ENCODE measurements around the gene COMMD7.

COMMD7 gene

DNA sequence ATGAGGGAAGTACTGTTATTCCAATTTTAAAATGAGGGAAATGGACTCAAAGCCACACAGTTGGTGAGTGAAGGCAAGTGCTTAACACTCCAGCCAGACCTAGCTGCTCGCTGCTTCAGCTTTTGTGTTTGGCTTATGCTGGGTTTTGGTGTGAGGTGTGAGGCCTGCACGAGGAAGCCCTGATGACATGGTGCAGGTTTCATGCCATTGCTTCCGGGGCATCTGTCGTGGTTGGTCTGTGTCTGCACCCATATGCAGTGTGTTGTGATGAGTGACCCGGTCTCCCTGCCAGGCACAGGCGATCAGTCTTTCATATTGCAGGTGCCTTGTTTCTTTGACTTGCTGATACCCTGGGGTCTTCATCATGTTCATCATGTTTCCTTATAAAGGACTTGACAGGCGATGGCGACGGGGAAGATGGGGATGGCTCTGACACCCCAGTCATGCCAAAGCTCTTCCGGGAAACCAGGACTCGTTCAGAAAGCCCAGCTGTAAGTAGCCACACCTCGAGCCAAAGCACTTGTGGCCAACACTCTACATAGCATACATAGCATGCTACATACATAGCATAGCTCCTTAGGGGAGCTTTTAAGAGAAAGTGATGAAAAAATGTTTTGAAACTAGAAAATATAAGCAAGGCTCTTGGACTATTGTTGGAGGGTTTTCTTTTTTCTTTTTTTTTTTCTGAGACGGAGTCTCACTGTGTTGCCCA lies 41.3 kb upstream of the COMMD7 start (continued):
- TF ChIP-seq GLIS3 (CRISPR knock-in tag; IDR thresholded peaks at IDR 0.05) = no peak
- TF ChIP-seq ARNTL (CRISPR knock-in tag; IDR thresholded peaks at IDR 0.05; ENCODE audit: borderline replicate concordance, low read depth) = no peak
- no peak for TF ChIP-seq ESRRG (CRISPR knock-in tag; IDR thresholded peaks at IDR 0.05)
- no peak for TF ChIP-seq ZFP3 (CRISPR knock-in tag; IDR thresholded peaks at IDR 0.05)
- TF ChIP-seq TOX (CRISPR knock-in tag; IDR thresholded peaks at IDR 0.05; ENCODE audit: borderline replicate concordance) = no peak
- TF ChIP-seq ZNF8 (CRISPR knock-in tag; IDR thresholded peaks at IDR 0.05) = no peak
- TF ChIP-seq, protein P1, sequence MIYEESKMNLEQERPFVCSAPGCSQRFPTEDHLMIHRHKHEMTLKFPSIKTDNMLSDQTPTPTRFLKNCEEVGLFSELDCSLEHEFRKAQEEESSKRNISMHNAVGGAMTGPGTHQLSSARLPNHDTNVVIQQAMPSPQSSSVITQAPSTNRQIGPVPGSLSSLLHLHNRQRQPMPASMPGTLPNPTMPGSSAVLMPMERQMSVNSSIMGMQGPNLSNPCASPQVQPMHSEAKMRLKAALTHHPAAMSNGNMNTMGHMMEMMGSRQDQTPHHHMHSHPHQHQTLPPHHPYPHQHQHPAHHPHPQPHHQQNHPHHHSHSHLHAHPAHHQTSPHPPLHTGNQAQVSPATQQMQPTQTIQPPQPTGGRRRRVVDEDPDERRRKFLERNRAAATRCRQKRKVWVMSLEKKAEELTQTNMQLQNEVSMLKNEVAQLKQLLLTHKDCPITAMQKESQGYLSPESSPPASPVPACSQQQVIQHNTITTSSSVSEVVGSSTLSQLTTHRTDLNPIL (CRISPR knock-in tag; IDR thresholded peaks at IDR 0.05; ENCODE audit: low read depth) = no peak
- TF ChIP-seq RARB (CRISPR knock-in tag; IDR thresholded peaks at IDR 0.05) = no peak

DNA sequence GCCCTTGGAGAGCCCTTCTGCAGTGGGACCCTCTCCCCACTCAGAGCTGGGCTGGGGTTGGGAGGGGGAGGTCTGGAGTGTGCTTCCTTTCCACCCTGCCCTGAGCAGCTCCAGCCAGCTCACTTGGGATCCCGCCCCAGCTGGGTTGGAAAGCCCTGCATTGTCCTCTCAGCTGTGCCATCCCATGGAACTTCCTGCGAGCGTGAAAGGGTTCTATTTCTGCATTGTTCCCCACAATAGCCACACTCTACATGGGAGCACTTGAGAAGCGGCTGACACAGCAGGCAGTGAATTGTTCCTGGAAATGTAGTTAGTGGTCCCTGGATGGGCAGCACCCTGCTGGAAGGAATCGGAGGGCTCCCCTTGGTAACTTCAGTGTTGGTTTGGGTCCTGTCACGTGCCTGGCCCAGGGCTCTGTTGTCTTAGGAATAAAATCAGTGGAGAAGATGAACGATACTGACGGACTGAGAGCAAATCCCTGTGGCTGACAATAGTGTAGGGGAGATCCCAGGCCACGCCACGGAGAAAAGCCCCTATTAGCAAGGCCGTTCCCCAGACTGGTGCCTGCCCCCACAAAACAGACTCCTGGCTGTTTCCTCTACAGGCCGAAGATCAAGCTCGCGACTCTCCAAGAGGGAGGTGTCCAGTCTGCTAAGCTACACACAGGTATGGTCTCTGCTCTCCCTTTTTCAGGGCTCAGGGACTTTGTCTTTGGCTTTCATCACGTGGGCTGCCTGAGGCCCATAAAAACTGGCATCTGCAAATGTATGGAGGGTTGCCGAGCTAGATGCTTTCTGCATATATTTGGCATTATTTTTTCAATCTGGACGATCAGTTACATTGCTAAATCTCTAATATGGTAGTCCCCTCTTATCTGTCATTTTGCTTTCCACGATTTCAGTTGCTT lies 37.7 kb upstream of the COMMD7 start:
- TF ChIP-seq ZNF8 (CRISPR knock-in tag; IDR thresholded peaks at IDR 0.05) (no peak), RARB (CRISPR knock-in tag; IDR thresholded peaks at IDR 0.05) (no peak), TOX (CRISPR knock-in tag; IDR thresholded peaks at IDR 0.05; ENCODE audit: borderline replicate concordance) (no peak), OSR1 (CRISPR knock-in tag; IDR thresholded peaks at IDR 0.05) (no peak), ZNF70 (CRISPR knock-in tag; IDR thresholded peaks at IDR 0.05) (no peak), SNAI2 (CRISPR knock-in tag; IDR thresholded peaks at IDR 0.05) (no peak), CSDC2 (CRISPR knock-in tag; IDR thresholded peaks at IDR 0.05) (no peak), PPARA (CRISPR knock-in tag; IDR thresholded peaks at IDR 0.05; ENCODE audit: borderline replicate concordance) (no peak), TCF4 (CRISPR knock-in tag; IDR thresholded peaks at IDR 0.05; ENCODE audit: borderline replicate concordance) (no peak), BACH2 (CRISPR knock-in tag; IDR thresholded peaks at IDR 0.05; ENCODE audit: borderline replicate concordance) (no peak), ISL1 (CRISPR knock-in tag; IDR thresholded peaks at IDR 0.05) (no peak), ZFP3 (CRISPR knock-in tag; IDR thresholded peaks at IDR 0.05) (no peak), ARNTL (CRISPR knock-in tag; IDR thresholded peaks at IDR 0.05; ENCODE audit: borderline replicate concordance, low read depth) (no peak), GLIS3 (CRISPR knock-in tag; IDR thresholded peaks at IDR 0.05) (no peak), ESRRG (CRISPR knock-in tag; IDR thresholded peaks at IDR 0.05) (no peak)
- TF ChIP-seq, protein P2, sequence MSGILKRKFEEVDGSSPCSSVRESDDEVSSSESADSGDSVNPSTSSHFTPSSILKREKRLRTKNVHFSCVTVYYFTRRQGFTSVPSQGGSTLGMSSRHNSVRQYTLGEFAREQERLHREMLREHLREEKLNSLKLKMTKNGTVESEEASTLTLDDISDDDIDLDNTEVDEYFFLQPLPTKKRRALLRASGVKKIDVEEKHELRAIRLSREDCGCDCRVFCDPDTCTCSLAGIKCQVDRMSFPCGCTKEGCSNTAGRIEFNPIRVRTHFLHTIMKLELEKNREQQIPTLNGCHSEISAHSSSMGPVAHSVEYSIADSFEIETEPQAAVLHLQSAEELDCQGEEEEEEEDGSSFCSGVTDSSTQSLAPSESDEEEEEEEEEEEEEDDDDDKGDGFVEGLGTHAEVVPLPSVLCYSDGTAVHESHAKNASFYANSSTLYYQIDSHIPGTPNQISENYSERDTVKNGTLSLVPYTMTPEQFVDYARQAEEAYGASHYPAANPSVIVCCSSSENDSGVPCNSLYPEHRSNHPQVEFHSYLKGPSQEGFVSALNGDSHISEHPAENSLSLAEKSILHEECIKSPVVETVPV (CRISPR knock-in tag; IDR thresholded peaks at IDR 0.05) = no peak
- TF ChIP-seq, protein P1 (CRISPR knock-in tag; IDR thresholded peaks at IDR 0.05; ENCODE audit: low read depth) = no peak
- TF ChIP-seq, protein P3, sequence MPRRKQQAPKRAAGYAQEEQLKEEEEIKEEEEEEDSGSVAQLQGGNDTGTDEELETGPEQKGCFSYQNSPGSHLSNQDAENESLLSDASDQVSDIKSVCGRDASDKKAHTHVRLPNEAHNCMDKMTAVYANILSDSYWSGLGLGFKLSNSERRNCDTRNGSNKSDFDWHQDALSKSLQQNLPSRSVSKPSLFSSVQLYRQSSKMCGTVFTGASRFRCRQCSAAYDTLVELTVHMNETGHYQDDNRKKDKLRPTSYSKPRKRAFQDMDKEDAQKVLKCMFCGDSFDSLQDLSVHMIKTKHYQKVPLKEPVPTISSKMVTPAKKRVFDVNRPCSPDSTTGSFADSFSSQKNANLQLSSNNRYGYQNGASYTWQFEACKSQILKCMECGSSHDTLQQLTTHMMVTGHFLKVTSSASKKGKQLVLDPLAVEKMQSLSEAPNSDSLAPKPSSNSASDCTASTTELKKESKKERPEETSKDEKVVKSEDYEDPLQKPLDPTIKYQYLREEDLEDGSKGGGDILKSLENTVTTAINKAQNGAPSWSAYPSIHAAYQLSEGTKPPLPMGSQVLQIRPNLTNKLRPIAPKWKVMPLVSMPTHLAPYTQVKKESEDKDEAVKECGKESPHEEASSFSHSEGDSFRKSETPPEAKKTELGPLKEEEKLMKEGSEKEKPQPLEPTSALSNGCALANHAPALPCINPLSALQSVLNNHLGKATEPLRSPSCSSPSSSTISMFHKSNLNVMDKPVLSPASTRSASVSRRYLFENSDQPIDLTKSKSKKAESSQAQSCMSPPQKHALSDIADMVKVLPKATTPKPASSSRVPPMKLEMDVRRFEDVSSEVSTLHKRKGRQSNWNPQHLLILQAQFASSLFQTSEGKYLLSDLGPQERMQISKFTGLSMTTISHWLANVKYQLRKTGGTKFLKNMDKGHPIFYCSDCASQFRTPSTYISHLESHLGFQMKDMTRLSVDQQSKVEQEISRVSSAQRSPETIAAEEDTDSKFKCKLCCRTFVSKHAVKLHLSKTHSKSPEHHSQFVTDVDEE (CRISPR knock-in tag; IDR thresholded peaks at IDR 0.05) = no peak
- ATAC-seq = no peak

DNA sequence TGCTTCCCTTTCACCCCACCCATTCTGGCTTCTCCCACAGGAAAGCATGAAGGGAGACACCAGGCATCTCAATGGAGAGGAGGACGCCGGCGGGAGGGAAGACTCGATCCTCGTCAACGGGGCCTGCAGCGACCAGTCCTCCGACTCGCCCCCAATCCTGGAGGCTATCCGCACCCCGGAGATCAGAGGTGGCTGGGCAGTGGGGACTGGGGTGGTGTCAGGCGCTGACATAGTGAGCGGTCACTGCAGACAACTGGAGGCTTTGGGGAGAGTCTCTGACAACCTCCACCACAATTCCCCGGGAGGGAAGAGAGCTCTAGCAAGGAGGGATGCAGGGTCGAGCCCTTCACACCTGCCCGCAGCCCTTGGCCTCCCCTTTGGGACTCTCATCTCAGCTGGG lies 37.0 kb upstream of the COMMD7 start:
- ATAC-seq = no peak
- TF ChIP-seq, protein P1 (CRISPR knock-in tag; IDR thresholded peaks at IDR 0.05; ENCODE audit: low read depth) = no peak
- no peak for TF ChIP-seq ARNTL (CRISPR knock-in tag; IDR thresholded peaks at IDR 0.05; ENCODE audit: borderline replicate concordance, low read depth)
- TF ChIP-seq ISL1 (CRISPR knock-in tag; IDR thresholded peaks at IDR 0.05) = no peak
- no peak for TF ChIP-seq BACH2 (CRISPR knock-in tag; IDR thresholded peaks at IDR 0.05; ENCODE audit: borderline replicate concordance)
- TF ChIP-seq GLIS3 (CRISPR knock-in tag; IDR thresholded peaks at IDR 0.05) = no peak
- TF ChIP-seq, protein P2 (CRISPR knock-in tag; IDR thresholded peaks at IDR 0.05) = no peak
- no peak for TF ChIP-seq ESRRG (CRISPR knock-in tag; IDR thresholded peaks at IDR 0.05)
- TF ChIP-seq ZFP30 (CRISPR knock-in tag; IDR thresholded peaks at IDR 0.05) = no peak
- TF ChIP-seq PPARA (CRISPR knock-in tag; IDR thresholded peaks at IDR 0.05; ENCODE audit: borderline replicate concordance) = no peak
- no peak for TF ChIP-seq TCF4 (CRISPR knock-in tag; IDR thresholded peaks at IDR 0.05; ENCODE audit: borderline replicate concordance)
- TF ChIP-seq TOX (CRISPR knock-in tag; IDR thresholded peaks at IDR 0.05; ENCODE audit: borderline replicate concordance) = no peak
- TF ChIP-seq, protein P4, sequence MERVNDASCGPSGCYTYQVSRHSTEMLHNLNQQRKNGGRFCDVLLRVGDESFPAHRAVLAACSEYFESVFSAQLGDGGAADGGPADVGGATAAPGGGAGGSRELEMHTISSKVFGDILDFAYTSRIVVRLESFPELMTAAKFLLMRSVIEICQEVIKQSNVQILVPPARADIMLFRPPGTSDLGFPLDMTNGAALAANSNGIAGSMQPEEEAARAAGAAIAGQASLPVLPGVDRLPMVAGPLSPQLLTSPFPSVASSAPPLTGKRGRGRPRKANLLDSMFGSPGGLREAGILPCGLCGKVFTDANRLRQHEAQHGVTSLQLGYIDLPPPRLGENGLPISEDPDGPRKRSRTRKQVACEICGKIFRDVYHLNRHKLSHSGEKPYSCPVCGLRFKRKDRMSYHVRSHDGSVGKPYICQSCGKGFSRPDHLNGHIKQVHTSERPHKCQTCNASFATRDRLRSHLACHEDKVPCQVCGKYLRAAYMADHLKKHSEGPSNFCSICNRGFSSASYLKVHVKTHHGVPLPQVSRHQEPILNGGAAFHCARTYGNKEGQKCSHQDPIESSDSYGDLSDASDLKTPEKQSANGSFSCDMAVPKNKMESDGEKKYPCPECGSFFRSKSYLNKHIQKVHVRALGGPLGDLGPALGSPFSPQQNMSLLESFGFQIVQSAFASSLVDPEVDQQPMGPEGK (CRISPR knock-in tag; IDR thresholded peaks at IDR 0.05; ENCODE audit: borderline replicate concordance) = no peak
- no peak for TF ChIP-seq ZNF70 (CRISPR knock-in tag; IDR thresholded peaks at IDR 0.05)
- no peak for TF ChIP-seq OSR1 (CRISPR knock-in tag; IDR thresholded peaks at IDR 0.05)
- TF ChIP-seq SNAI2 (CRISPR knock-in tag; IDR thresholded peaks at IDR 0.05) = no peak
- no peak for TF ChIP-seq CSDC2 (CRISPR knock-in tag; IDR thresholded peaks at IDR 0.05)
- no peak for TF ChIP-seq ZFP3 (CRISPR knock-in tag; IDR thresholded peaks at IDR 0.05)

All from SK-N-SH treated with all-trans-retinoic acid at 6 μM for 48 hours (cell line).